Right lobe of liver (tissue), 4 donors: Measurements from ENCODE around the gene CARHSP1.

Source experiments
- POLR2A ChIP-seq: fragments of 450-650 bp; IDR thresholded peaks from one replicate; pipeline ENCODE4 v1.6.1; 2017; ENCODE audit warnings: antibody characterized with exemption, mild to moderate bottlenecking
- TF ChIP-seq, protein P1 (sequence below), 4 donors: fragments of 200-600 bp in 3 of 4; fragments of 450-650 bp in 1 of 4; IDR thresholded peaks; one replicate each; pipeline versions ENCODE4 v1.5.1 to v1.8.0; 2016 to 2022; ENCODE audit warnings: antibody characterized with exemption in 4 of 4, mild to moderate bottlenecking in 2 of 4
- donor health status: DM: no; HTN: no; CAD: no.
- donor health status: DM: no; HTN: no; CAD: no.
- donor health status: DM: no; HTN: yes; CAD: no.

- TF ChIP-seq, protein P1, sequence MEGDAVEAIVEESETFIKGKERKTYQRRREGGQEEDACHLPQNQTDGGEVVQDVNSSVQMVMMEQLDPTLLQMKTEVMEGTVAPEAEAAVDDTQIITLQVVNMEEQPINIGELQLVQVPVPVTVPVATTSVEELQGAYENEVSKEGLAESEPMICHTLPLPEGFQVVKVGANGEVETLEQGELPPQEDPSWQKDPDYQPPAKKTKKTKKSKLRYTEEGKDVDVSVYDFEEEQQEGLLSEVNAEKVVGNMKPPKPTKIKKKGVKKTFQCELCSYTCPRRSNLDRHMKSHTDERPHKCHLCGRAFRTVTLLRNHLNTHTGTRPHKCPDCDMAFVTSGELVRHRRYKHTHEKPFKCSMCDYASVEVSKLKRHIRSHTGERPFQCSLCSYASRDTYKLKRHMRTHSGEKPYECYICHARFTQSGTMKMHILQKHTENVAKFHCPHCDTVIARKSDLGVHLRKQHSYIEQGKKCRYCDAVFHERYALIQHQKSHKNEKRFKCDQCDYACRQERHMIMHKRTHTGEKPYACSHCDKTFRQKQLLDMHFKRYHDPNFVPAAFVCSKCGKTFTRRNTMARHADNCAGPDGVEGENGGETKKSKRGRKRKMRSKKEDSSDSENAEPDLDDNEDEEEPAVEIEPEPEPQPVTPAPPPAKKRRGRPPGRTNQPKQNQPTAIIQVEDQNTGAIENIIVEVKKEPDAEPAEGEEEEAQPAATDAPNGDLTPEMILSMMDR (IDR thresholded peaks at IDR 0.05), result no peak
- TF ChIP-seq POLR2A, result no peak
Measured at GRCh38 chr16:8892101-8892575, 23.3 kb upstream of the CARHSP1 start.
